Loucy (cell line): ENCODE data around the gene NCR2.

Source experiments
- CTCF ChIP-seq: fragments of 200-600 bp; sonication (generic); conservative IDR thresholded peaks from 2 replicates; pipeline ENCODE4 v1.5.1; 2014; ENCODE audit warnings: mild to moderate bottlenecking, antibody characterized with exemption, low read length
- EZH2phosphoT487 ChIP-seq: fragments of 200-600 bp; IDR thresholded peaks from 2 replicates; pipeline ENCODE4 v1.6.1; 2018; ENCODE audit warnings: antibody characterized with exemption, mild to moderate bottlenecking, moderate library complexity, borderline replicate concordance

GRCh38 chr6:41332241-41332640 is 3.2 kb upstream of the NCR2 start:
- TF ChIP-seq CTCF (no peak), EZH2phosphoT487 (no peak)
